GM19397 (cell line): ENCODE measurements around the gene KRT76.

Source experiments
- ATAC-seq: cut with Tn5 transposase; IDR thresholded peaks from one replicate; pipeline ENCODE4 v1.9.1; 2021; ENCODE audit warnings: mild to moderate bottlenecking, moderate library complexity; ENCODE audit not compliant: unreplicated experiment

Gene KRT76

GRCh38 chr12:52813885-52814709, 37.0 kb upstream of the KRT76 start, which contains the start of gene KRT4:
KRT4 (minus strand) TSS chr12:52814116; CDS start chr12:52814058, 58 bp downstream.
- no peak for ATAC-seq

DNA sequence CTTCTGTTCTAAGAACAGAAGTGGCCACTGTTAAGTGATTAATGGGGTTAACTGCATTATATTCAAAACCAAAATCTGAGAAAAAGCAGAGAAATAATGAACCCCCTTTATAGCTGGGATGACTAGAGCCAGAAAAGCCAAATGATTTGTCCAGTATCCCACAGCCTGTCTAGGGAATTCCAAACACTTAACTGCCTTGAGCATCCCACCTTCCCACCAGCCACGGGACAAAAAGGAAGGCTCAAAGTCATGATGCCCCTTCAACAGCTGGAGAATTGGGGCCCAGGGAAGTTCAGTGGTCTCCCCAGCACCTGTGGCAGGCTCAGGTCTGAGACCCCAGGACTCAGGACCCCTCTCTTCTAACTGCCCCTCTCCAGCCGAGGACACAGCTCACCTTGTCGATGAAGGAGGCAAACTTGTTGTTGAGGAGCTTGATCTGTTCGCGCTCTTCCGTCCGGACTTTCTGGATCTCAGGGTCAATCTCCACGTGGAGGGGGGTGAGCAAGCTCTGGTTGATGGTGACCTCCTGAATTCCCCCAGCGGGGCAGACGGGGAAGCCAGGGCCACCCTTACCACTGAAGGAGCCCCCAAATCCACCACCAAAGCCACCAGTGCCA, 36.2 kb upstream of the KRT76 start:
- no peak for ATAC-seq

DNA sequence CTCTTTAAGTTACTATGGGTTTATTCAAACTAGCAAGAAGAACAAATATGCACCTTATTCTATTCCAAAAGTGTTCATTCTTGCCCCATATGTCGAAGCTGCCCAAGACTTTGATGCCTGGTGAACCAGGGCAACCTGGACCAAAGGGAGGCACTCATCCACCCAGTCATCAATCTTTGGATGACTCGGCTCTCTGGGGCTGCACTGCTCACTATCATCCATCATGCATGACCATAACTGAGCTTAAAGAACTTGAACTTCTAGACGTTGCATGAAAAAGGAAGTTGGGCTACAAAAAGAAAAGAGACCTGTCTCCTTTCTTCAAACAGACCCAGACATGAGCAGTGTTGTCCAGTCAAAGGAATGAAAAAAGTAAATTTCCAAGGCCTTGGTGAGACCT, 35.6 kb upstream of the KRT76 start:
- no peak for ATAC-seq

GRCh38 chr12:52812073-52812400, 34.9 kb upstream of the KRT76 start:
- ATAC-seq = no peak

DNA sequence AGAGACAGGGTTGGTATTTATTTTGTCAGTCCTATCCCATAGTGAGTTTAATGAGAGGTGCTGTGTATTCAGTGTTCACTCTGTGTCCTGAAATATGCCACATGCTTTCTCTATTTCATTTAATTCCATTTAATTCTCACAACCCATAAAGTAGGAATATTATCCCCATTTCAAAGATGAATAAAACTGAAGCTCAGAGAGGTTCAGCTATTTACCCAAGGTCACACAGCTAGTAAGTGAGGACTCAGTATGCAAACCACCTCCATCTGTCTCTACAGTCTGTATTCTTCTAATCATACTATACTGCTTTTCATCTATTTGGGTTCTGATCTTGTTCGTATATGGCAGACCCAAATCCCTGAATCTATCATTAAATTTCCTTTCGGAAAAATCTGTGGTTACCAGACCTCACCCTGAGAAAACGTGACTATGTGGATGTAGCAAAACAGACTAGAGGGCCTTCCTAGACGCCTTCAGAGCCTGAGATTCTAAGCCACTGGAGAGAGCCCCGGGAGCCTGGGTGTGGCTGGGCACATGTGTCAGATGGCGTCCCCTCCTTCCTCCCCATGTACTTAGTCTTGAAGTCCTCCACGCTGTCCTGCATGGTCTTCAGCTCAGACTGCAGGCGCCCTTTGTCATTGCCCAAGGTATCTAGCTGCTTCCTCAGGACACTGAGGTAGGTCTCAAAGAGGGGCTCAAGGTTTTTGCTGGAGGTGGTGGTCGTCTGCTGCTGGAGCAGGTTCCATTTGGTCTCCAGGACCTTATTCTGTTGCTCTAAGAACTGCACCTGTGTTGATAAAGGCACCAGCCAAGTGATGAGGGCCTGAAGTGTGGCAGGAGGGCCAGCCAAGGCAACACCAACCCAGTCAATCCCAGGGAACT, 34.3 kb upstream of the KRT76 start:
- no peak for ATAC-seq

DNA sequence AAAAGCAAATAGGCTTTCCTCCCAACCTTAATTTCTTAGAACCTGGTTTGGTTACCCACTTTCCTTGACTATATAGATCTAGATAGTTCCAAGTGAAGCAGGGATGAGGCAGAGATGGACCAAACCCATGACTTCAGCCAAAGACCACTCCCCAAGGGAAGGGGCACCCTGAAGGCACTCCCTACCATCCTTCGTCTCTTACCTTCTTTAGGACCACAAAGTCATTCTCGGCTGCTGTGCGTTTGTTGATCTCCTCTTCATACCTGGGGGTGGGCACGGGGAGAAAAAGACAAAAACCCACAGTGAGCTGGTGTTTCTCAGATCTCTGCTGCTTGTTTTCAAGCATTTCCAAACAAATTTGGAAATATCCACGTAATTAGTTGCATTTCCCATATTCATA, 33.4 kb upstream of the KRT76 start:
- ATAC-seq = no peak

GRCh38 chr12:52809166-52809565, 32.0 kb upstream of the KRT76 start:
- no peak for ATAC-seq

DNA sequence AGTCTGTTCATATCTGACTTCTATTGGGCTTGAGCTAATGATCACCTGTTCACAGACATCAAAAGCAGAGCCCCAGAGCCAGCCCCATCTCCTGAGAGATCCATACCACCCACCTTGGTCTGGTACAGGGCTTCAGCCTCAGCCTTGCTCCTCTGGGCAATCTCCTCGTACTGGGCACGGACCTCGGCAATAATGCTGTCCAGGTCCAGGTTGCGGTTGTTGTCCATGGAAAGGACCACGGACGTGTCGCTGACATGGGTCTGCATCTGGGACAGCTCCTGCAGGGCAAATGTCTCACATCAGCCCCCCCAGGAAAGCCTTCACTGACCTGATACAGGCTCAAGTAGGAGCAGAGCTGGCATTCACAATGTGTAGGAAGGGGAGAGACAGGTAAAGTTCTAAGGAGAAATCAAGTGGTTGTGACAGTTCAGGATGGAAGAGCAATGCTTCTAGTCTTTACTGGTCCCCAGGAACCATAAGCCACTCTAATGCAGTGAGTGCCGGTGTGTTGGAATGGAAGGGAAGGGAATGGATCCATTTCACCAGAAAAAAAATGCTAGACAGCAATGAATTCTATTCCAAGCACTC, 31.5 kb upstream of the KRT76 start:
- ATAC-seq = no peak

- ATAC-seq = no peak
Observed at GRCh38 chr12:52807544-52808470, 30.7 kb upstream of the KRT76 start.

- ATAC-seq = no peak
Observed at GRCh38 chr12:52806821-52807543, 29.8 kb upstream of the KRT76 start.

- ATAC-seq = no peak
Observed at GRCh38 chr12:52806169-52806811, 29.1 kb upstream of the KRT76 start.

DNA sequence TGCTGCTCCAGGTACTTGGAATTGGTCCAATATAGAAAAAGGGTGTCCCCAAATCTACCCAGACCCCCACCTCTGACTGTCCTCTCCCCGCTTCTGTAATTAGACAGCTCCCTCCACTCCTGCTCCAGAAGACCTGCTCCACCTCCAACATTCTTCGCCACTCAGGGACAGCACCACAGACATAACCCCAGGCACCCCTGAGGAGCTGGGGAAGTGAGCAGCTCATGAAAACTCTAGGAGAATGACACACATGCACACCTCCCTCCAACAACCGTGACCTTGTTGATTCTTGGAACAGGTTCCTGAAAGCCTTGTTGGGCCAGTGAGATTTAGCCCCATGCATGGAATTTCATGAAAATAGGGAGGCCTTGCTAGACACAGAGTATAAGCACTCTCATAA, 28.6 kb upstream of the KRT76 start:
- ATAC-seq = no peak

DNA sequence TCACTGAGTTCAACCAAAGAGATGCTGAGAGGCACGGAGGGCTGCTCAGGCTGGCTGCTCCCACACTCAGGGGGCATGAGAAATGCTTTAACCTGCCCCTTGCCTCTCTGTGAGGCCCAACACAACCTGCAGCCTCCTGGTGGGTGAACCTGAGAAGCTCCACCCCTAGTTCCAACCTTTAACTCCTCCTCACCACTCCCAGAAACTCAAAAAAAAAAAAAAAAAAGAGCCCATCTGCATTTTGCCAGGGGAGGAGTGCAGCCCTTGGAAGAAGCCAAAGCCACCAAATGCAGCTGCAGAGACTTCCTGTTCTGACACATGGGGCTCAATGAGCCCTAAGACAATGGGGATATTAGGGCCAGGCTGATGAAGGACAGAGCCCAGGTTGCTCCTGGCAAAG, 27.9 kb upstream of the KRT76 start:
- no peak for ATAC-seq

- no peak for ATAC-seq
Observed at GRCh38 chr12:52802442-52802841, 25.3 kb upstream of the KRT76 start.

GRCh38 chr12:52801773-52802172, 24.6 kb upstream of the KRT76 start:
- ATAC-seq = no peak

DNA sequence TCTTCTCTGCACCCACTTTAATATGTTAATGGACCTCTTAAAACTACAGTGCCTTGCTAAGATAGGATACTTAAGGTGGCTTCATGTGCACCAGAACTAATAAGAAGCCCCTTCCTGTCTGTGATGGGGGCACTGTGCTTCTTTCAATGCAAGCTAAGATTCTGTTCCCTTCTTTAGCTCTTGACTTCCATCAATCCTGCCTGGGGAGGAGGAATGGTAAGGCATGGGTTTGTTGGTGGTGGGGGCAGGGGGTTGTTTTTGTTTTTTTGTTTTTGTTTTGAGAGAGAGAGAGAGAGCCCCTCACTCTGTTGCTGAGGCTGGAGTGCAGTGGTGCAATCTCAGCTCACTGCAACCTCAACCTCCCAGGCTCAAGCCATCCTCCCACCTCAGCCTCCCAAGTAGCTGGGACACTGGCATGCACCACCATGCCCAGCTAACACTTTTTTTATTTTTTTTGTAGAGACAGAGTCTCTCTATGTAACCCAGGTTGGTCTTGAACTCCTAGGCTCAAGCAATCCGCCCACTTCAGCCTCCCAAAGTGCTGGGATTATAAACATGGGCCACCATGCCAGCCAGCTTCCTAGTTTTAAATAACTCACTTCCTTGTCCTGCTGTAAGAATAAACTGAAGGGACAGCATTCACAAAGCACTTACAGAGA, 23.2 kb upstream of the KRT76 start:
- no peak for ATAC-seq

DNA sequence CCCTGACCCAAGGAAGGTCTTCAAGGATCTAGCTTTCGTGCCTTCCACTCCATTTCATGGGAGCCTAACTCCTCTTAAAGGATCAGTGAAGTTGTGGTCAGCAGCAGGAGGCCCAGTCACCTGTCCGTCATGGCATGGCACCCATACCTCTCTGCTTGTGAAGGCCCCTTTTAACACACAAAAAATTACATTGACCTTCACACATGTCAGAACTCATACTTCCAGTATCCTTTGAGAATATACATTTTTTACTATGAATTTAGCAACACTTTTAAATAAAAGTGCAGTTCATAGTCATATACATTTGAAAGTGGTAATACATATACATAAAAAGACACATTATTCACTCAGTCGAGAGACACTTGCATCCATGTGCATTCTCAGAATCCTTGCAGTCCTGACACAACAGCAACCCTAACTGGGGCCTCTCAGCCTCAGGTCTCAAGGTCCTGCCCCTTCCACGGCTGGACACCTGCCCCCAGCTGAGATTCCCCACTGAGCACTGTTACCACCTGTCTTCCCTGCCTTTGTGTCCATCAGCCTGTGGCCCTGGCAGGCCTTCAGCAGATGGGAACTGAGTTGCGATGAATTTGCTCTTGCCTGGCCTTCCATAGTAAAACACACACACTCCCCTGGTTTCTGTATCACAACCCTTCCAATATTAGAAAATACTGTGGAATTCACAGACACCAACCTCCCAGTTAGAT, 22.5 kb upstream of the KRT76 start:
- no peak for ATAC-seq
